Osteocyte (in vitro differentiated cells): Measurements from ENCODE around the gene WDR1. TPM values are rescaled to one million over a fixed set of nuclear protein-coding genes. Genes with fewer than 3 reads are reported as not detected.

ENCODE experiments used
- DNase-seq: peaks from one replicate; pipeline ENCODE4 v3.0.0; 2021; ENCODE audit warnings: mixed read lengths; ENCODE audit not compliant: unreplicated experiment; ENCODE audit errors: extremely low spot score
- H3K27ac Mint-ChIP-seq: one replicate; pipeline ENCODE4 v1.8.0; 2021; ENCODE audit warnings: mild to moderate bottlenecking, mixed read lengths; ENCODE audit not compliant: unreplicated experiment
- H3K27me3 Mint-ChIP-seq: one replicate; pipeline ENCODE4 v1.8.0; 2021; ENCODE audit warnings: mixed read lengths; ENCODE audit not compliant: unreplicated experiment
- H3K36me3 Mint-ChIP-seq: one replicate; pipeline ENCODE4 v1.8.0; 2021; ENCODE audit warnings: mixed read lengths; ENCODE audit not compliant: unreplicated experiment
- H3K4me1 Mint-ChIP-seq: one replicate; pipeline ENCODE4 v1.8.0; 2021; ENCODE audit warnings: mixed read lengths; ENCODE audit not compliant: unreplicated experiment
- H3K4me3 Mint-ChIP-seq: one replicate; pipeline ENCODE4 v1.8.0; 2021; ENCODE audit warnings: mild to moderate bottlenecking, moderate library complexity, mixed read lengths; ENCODE audit not compliant: unreplicated experiment
- H3K9me3 Mint-ChIP-seq: one replicate; pipeline ENCODE4 v1.8.0; 2021; ENCODE audit warnings: mixed read lengths; ENCODE audit not compliant: unreplicated experiment
- CTCF ChIP-seq: fragments of 200-600 bp; sonication (generic); IDR thresholded peaks from 2 replicates; pipeline ENCODE4 v1.5.0; 2021; ENCODE audit warnings: antibody characterized with exemption, mild to moderate bottlenecking, moderate library complexity
- total RNA-seq: library from RNA; stranded (reverse); gene quantifications from 2 replicates; pipeline ENCODE4 v1.2.1, GENCODE V29; 2021

WDR1 gene
- total RNA-seq, 1 donor from 2014 or later = 537 TPM

GRCh38 chr4:10157478-10158332 is 41.1 kb upstream of the WDR1 start:
- Mint-ChIP-seq H3K27ac (no peak overlapping the region), H3K4me1 (peaks cover 14% of the 10 kb centered on the region), H3K4me3 (no peak overlapping the region), H3K9me3 (no peaks in the 10 kb centered on the region), H3K36me3 (no peaks in the 10 kb centered on the region), H3K27me3 (peaks cover 18% of the 10 kb centered on the region)
- no peak for DNase-seq
- TF ChIP-seq CTCF = peak; percentile 84

- Mint-ChIP-seq H3K4me1 (peaks cover 4% of the 10 kb centered on the region), H3K27ac (no peak overlapping the region), H3K27me3 (peaks cover 33% of the 10 kb centered on the region), H3K36me3 (no peaks in the 10 kb centered on the region), H3K9me3 (no peaks in the 10 kb centered on the region), H3K4me3 (no peak overlapping the region)
- no peak for TF ChIP-seq CTCF
- DNase-seq = no peak
These were observed 37.6 kb upstream of the WDR1 start for GRCh38 chr4:10154241-10154640.

GRCh38 chr4:10153161-10153560 is 36.6 kb upstream of the WDR1 start:
- no peak for DNase-seq
- H3K27me3 Mint-ChIP-seq = peaks cover 40% of the 10 kb centered on the region

GRCh38 chr4:10151182-10151581 is 34.6 kb upstream of the WDR1 start:
- Mint-ChIP-seq H3K27me3 (peaks cover 33% of the 10 kb centered on the region), H3K9me3 (no peaks in the 10 kb centered on the region), H3K4me3 (no peak overlapping the region), H3K27ac (no peak overlapping the region), H3K4me1 (no peaks in the 10 kb centered on the region), H3K36me3 (no peaks in the 10 kb centered on the region)
- no peak for TF ChIP-seq CTCF
- DNase-seq = no peak

More at GRCh38 chr4:10153161-10153560, 36.6 kb upstream of the WDR1 start:
- H3K27ac Mint-ChIP-seq = no peak overlapping the region
- H3K4me1 Mint-ChIP-seq = peaks cover 4% of the 10 kb centered on the region
- no peaks in the 10 kb centered on the region for H3K9me3 Mint-ChIP-seq
- no peak overlapping the region for H3K4me3 Mint-ChIP-seq
- no peak for TF ChIP-seq CTCF
- H3K36me3 Mint-ChIP-seq = no peaks in the 10 kb centered on the region

- TF ChIP-seq CTCF = no peak
- H3K36me3 Mint-ChIP-seq = no peaks in the 10 kb centered on the region
- DNase-seq = no peak
- no peak overlapping the region for H3K27ac Mint-ChIP-seq
- no peaks in the 10 kb centered on the region for H3K4me1 Mint-ChIP-seq
- H3K27me3 Mint-ChIP-seq = peaks cover 39% of the 10 kb centered on the region
- no peaks in the 10 kb centered on the region for H3K9me3 Mint-ChIP-seq
- no peak overlapping the region for H3K4me3 Mint-ChIP-seq
These were observed 28.4 kb upstream of the WDR1 start for GRCh38 chr4:10144966-10145365.
